Inflammatory macrophage treated with lipopolysaccharide for 1 hour (primary cell): ENCODE results near the gene LBH.

Experiments used
- DNase-seq, 2 donors: peaks; one replicate each; pipeline ENCODE4 v3.0.0-alpha.2; 2020 to 2022

LBH gene

GRCh38 chr2:30217644-30218337, 13.5 kb upstream of the LBH start:
- DNase-seq, result peak in 1 of 2 donors; percentile 56

- DNase-seq, result no peak
Observed at GRCh38 chr2:30218338-30218713, 13.0 kb upstream of the LBH start.

GRCh38 chr2:30218814-30219213, 12.5 kb upstream of the LBH start:
- no peak for DNase-seq

DNA sequence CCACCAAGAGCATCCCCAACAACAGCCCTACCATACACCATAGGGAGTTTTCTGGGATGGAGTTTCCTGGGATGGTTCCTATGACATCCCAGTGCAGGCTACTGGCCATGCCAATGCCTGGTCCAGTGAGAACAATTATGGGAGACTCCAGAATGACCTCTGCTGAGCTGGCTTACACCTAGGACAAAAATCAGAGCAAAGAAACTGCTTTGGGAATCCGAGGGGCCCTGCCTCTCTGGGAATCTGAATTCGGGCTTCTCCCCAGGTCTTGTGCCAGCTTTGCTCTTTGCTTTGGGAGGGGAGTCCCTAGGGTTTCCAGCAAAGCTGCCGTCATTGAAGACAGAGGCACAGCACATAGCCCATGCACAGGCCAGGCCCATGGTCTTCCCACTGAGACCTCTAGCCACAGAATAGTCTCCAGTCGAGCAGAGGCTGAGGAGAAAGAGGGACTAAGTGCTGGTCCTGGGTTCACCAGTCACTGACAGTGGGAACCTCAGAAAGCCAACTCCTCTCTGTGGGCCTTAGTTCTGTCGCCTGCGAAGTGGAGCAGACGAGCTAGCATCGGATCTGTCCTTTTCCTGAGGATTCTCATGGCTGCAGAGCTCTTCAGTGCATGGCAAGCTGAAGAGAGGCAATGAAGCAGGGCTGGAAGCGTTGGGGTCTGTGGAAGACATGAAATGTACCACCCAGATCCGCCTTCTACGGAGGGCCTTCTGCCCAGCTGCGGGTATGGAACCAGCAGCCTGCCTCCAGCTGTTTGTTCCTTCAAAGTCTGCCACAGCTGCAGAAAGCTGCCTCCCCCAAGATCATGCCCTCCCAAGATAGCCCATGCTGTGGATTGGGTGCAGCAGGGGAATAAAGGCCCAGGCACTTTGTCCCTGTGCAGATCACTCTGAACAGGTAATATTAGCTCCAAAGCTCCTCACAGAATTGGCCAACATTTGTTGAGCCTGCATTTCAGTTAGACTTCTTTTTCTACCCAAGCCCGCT, 11.2 kb upstream of the LBH start:
- no peak for DNase-seq

- no peak for DNase-seq
Observed at GRCh38 chr2:30221531-30221930, 9.8 kb upstream of the LBH start.

- DNase-seq, result no peak
Observed at GRCh38 chr2:30222031-30222430, 9.3 kb upstream of the LBH start.

DNA sequence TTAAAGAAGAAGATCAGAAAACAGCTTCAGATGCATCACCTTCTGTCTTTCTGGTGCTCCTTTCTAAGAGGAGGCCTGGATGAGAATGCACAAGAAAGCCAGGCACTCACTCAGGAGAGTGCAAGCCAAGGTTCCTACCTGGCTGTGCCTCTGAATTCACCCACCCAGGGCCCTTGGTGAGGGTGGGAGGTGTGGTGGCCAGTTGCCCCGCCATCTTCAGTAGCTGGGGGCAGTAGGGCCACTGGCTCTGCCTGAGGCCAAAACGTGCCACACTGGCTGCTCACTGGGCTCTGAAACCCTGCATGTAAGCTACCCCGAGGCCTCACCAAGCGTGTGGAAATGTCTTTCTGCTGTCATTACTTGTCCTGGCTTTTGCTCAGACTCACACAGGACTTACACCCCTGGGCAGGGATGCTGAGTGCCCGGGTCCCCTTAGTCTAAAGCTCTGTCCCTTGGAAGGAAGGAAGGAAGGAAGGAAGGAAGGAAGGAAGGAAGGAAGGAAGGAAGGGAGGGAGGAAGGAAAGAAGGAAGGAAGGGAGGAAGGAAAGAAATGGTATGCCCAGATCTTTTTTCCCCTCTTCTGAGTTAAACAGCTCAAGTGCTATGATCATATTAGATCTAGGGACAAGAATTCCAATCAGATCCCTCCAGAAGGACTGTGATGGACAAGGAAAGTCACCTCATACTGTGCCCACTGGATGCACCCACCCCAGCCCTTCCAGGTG, 8.5 kb upstream of the LBH start:
- DNase-seq, result no peak

- no peak for DNase-seq
Observed at GRCh38 chr2:30223413-30223874, 7.9 kb upstream of the LBH start.

GRCh38 chr2:30224151-30224550, 7.2 kb upstream of the LBH start:
- no peak for DNase-seq

- peak; percentile 26 to 29 for DNase-seq
Observed at GRCh38 chr2:30225131-30225762, 6.1 kb upstream of the LBH start.

DNA sequence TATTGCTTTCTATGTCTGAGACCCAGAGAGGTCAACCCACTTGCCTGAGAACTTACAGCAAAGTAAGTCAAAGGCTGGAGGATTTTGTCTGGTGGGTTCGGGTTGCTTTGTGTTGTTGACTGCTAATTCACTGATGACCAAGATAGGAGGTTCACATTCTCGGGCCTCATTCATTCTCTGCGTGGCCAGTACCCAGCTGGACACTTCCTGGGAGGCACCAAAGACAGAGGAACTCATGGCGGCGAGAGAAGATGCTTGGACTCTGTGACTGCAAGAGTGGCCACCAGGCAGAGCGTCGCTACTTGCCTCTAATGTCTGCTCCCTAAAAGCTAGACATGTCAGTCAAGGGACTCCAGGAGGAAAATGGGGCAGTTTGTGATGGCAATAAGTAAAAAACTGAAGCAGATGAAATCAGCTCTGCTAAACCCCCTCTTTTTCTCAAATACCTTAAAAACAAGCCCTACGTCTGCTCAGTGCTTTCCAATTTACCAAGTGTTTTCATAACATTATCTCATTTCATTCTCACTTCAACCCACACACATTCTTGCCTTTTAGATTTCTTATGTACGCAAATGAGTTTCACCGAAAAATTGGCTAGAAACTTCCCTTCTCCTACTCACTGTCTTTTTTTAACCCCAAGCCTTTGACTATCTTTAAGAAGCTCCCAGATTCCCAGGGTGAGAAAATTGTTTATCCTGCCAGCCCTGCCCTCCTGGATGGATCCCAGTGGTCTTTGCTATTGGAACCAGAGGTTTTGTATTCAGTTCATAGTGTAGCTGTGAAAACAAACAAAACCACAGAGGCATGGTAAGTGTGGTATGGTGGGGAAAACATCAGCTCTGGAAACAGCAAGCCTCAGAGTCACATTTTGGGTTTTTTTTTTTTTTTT, 4.9 kb upstream of the LBH start:
- peak in 1 of 2 donors; percentile 18 for DNase-seq

- DNase-seq, result no peak
Observed at GRCh38 chr2:30229596-30229995, 1.7 kb upstream of the LBH start.

DNA sequence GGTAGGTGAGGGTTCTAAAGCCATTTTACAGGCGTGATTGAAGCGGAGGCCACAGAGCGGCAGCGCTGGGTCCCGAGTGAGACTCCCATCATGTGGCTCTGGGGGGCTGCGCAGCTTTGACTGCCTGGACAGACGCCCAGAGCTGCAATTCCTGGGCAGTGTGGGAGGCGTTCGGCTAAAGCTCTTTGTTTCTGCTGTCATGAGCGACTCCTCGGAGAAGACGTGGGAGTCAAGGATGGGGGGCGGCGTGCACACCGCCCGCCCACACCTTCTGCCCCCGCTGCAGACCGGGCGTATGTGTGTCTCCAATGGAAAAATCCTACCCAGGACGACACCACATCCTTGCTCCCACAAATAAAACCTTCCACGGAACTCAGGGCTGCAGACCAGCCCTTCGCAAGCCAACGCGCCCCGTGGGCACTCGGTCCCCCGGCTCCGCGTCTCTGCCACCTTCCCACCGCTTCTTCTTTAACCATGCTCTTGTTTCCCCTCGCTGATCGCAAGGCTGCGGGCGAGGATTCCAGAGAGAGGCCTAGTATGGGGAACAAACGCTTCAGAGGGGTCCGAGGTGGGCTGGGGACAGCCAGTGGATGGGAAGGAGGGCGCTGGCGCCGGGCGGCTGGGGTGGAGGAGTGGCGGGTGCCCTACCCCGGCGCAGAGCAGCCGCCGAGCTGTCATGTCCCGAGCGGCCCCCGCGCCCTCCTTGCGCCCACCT, 680 bp upstream of the LBH start:
- DNase-seq, result peak in 1 of 2 donors; percentile 13

GRCh38 chr2:30231996-30232800, 864 bp downstream of the LBH start:
- DNase-seq, result no peak

DNA sequence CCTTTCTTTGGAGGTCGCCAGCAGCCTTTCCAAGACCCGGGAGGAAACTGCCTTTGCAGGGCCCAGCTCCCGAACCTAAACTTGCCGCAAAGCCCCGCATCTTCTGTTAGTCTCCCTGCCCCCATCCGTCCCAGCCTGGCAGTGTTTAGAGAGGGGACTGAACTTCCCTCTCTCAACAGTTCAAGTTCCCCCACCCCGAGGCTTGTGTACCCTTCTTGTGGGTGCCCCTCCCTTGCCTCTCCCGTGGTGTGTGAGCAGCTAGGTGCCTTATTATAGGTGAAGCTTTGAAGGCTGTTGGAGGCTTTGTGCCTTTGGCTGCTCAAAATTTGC, 1.4 kb downstream of the LBH start:
- no peak for DNase-seq

DNA sequence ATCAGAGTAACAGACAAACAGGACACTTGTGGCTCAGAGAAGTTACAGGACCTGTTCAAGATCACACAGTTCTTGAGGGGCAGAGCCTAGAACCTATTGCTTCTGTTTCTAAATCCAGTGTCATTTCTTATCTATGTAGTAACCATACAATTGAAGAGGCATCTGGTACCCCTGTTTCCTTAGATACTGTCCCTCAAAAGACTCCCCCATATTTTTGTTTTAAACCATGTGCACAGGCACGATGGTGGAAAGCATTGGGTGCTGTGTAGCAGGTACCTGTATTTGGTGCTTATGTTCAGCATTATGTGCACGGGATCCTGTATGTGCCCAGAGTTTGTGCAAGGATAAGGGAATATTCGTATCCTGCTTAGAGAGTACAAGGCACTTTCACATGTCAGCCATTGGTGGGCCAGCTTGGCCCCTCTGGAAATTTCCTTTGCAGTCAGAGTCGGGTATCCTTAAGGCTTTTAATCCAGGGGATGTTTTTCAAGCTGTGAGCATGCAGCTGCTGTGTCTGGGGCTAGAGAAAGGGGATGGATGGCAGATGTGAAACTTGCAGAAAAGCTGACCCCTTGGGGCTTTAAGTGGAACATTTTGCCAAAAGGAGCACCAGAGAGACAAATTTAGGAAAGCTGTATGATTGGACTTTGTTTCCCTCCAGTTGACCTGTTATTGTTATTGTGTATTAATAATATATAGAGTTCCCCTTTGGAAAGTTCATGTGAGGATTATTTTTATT, 2.1 kb downstream of the LBH start:
- DNase-seq, result no peak

- DNase-seq, result no peak
Observed at GRCh38 chr2:30234180-30234971, 3.0 kb downstream of the LBH start.

DNA sequence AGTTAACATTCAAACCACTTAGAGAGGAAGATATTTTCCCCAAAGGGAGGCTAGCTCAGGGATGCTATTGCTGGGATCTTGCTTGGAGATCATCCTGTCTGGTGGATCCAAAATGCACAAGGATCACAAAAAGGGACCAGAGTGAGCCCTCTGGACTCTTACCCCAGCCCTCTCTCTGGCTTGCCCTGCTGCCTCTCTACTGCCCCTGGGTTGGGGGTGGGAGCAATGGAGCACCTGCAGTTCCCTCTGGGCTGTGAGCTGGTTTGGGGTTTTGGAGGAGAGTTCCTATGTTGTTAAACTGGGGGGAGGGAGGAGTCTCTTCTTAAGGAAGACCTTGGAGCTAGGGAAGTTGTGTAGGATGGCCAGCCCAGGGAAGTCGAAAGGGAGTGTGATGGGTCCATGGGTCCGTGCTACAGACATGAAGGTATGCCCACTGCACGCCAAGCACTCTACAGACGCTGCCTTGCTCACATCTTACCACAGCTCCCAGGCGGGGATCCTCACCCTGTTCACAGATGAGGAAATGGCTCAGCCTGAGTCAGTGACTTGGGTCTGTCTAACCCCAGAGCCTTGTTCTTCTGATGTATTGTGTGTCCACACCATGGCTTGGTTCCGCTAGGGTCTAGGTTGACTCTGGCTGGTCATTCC, 3.8 kb downstream of the LBH start:
- DNase-seq, result no peak
